ENCODE measurements around the gene HRH1. TPM values are rescaled to one million over a fixed set of nuclear protein-coding genes. Genes with fewer than 3 reads are reported as not detected.

The HRH1 gene
- total RNA-seq, 4 donors from 2014 or later = 0.75 to 1.2 (median 0.98) TPM

DNA sequence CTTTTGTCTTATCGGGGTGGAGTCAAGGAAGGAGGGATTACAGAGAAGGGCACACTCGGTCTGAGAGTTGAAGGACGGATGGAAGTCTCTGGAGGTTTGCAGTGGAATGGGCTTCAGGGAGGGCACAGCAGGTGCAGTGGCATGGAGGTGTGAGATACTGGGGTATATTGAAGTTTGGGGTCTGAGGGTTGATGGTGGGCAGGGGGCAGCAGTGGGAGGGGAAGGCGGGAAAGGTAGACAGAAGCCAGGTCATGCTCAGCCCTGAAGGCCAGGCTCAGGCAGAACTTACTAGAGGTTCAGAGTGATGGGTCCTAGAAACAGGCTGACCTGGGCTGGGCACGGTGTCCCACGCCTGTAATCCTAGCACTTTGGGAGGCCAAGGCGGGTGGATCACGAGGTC is 52.7 kb downstream of the HRH1 start:
- H3K27ac ChIP-seq = no peak overlapping the region
- H3K27me3 ChIP-seq = no peaks in the 10 kb centered on the region
- no peaks in the 10 kb centered on the region for H3K36me3 ChIP-seq
- intact Hi-C loops (cut with DNase I; ENCODE audit: low total_unique reads) = loop anchor here (2.0 to 5.0 kb wide), 2 partner anchors 50 to 146 kb away; no protein-coding TSS in a partner anchor
- no peaks in the 10 kb centered on the region for H3K9me3 ChIP-seq
- no peak for DNase-seq
- H3K4me1 ChIP-seq = no peaks in the 10 kb centered on the region
- ATAC-seq = no peak
- in situ Hi-C loops (cut with MboI; ENCODE audit: low sequenced_read_pairs in 4 of 4) = no loop called here
- no peak overlapping the region for H3K4me3 ChIP-seq
- TF ChIP-seq, protein P1, sequence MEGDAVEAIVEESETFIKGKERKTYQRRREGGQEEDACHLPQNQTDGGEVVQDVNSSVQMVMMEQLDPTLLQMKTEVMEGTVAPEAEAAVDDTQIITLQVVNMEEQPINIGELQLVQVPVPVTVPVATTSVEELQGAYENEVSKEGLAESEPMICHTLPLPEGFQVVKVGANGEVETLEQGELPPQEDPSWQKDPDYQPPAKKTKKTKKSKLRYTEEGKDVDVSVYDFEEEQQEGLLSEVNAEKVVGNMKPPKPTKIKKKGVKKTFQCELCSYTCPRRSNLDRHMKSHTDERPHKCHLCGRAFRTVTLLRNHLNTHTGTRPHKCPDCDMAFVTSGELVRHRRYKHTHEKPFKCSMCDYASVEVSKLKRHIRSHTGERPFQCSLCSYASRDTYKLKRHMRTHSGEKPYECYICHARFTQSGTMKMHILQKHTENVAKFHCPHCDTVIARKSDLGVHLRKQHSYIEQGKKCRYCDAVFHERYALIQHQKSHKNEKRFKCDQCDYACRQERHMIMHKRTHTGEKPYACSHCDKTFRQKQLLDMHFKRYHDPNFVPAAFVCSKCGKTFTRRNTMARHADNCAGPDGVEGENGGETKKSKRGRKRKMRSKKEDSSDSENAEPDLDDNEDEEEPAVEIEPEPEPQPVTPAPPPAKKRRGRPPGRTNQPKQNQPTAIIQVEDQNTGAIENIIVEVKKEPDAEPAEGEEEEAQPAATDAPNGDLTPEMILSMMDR (IDR thresholded peaks at IDR 0.05 in 4 of 5, conservative IDR thresholded peaks at IDR 0.05 in 1 of 5) = no peak
- TF ChIP-seq POLR2A (IDR thresholded peaks at IDR 0.05) = no peak

DNA sequence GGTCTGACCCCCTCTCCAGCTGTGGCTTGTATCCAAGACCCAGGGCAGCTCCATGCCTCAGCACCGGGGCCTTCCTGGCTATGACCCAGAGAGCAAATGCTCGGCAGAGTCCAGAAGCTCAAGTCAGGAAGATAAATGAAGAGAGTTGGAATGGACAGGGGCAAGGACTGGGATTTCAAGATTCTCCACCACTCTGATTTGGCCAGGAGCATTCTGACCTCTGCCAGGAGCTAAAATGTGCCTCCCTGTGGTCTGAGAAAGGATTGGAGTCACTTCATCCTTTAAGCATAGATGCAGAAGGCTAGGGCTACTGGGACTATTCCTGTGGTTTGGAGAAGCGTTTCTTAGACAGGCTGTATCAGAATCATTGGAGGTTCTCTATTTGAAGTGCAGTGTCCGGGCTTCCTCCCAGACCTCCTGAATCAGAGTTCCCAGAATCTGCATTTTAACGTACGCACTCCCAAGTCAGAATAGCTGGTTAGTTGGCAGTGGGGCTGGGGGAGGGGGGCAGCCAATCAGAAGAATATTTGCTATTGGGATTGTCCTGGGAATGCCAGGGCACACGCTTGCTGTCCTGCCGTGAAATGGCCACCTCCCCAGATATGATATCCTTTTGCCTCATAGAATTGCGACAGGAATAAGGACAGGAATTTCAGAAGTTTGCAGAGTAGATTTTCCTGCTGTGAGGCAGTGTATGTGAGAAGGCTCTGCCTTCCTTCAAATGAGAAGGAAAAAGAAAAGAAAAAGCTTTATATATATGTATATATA is 57.4 kb downstream of the HRH1 start:
- Histone ChIP-seq H3K9me3 (no peaks in the 10 kb centered on the region), H3K27ac (no peak overlapping the region), H3K27me3 (no peaks in the 10 kb centered on the region), H3K36me3 (no peaks in the 10 kb centered on the region), H3K4me3 (no peak overlapping the region), H3K4me1 (no peaks in the 10 kb centered on the region)
- ATAC-seq (no peak), DNase-seq (no peak)
- no peak for TF ChIP-seq POLR2A (IDR thresholded peaks at IDR 0.05)
- TF ChIP-seq, protein P1 (IDR thresholded peaks at IDR 0.05 in 4 of 5, conservative IDR thresholded peaks at IDR 0.05 in 1 of 5) = no peak
- in situ Hi-C loops (cut with MboI; ENCODE audit: low sequenced_read_pairs in 4 of 4) (no loop called here), intact Hi-C loops (cut with DNase I; ENCODE audit: low total_unique reads) (no loop called here)

DNA sequence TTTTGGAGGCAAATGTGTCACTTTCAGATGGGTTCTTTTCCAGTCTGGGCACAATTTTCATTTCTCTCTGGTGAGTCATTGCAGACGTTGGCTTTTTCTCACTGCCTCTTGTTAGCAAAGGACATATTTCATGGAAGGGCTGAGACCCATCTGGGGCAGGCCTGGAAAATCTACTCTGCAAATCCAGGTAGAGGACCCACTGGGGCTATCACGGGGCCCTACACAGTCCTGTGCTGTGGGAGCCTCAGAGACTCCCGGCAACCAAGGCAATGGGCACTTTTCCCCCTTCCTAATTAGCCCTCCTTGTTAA is 58.0 kb downstream of the HRH1 start:
- Histone ChIP-seq H3K27me3 (no peaks in the 10 kb centered on the region), H3K27ac (no peak overlapping the region), H3K9me3 (no peaks in the 10 kb centered on the region), H3K4me1 (no peaks in the 10 kb centered on the region), H3K36me3 (no peaks in the 10 kb centered on the region), H3K4me3 (no peak overlapping the region)
- in situ Hi-C loops (cut with MboI; ENCODE audit: low sequenced_read_pairs in 4 of 4) = no loop called here
- DNase-seq (no peak), ATAC-seq (no peak)
- TF ChIP-seq, protein P1 (IDR thresholded peaks at IDR 0.05 in 4 of 5, conservative IDR thresholded peaks at IDR 0.05 in 1 of 5) = no peak
- no peak for TF ChIP-seq POLR2A (IDR thresholded peaks at IDR 0.05)
- intact Hi-C loops (cut with DNase I; ENCODE audit: low total_unique reads) = no loop called here

DNA sequence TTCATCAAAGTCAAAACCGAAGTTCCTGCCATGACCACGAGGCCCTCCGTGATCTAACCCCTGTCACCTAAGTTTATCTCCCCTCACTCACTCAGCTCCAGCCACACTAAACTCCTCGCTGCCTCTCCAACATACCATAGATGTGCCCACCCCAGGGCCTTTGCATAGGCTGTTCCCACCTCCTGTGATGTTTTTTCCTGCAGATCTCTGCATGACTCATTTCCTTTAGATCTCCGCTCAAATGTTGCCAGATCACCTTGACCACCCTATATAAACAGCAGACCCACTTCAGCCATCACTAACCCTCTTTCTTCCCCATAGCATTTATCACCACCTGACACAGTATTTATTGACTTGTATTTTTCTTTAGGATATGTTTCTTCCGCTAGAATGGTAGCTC is 58.5 kb downstream of the HRH1 start:
- TF ChIP-seq, protein P1 (IDR thresholded peaks at IDR 0.05 in 4 of 5, conservative IDR thresholded peaks at IDR 0.05 in 1 of 5) = no peak
- TF ChIP-seq POLR2A (IDR thresholded peaks at IDR 0.05) = no peak
- H3K27ac ChIP-seq = no peak overlapping the region
- H3K9me3 ChIP-seq = no peaks in the 10 kb centered on the region
- in situ Hi-C loops (cut with MboI; ENCODE audit: low sequenced_read_pairs in 4 of 4) = no loop called here
- intact Hi-C loops (cut with DNase I; ENCODE audit: low total_unique reads) = no loop called here
- H3K4me3 ChIP-seq = no peak overlapping the region
- H3K36me3 ChIP-seq = no peaks in the 10 kb centered on the region
- DNase-seq (no peak), ATAC-seq (no peak)
- no peaks in the 10 kb centered on the region for H3K4me1 ChIP-seq
- no peaks in the 10 kb centered on the region for H3K27me3 ChIP-seq
